Measurements from ENCODE around the gene CNIH1.

Gene CNIH1

GRCh38 chr14:54474232-54474793 is 33.1 kb upstream of the CNIH1 start:
- Histone ChIP-seq H3K4me1 (ENCODE audit: control insufficient read depth, low read length) (0 out of 2 replicates have a peak, but pooled peaks cover 5% of the 10 kb centered on the region), H3K27ac (ENCODE audit: low read depth, low read length) (no peak overlapping the region), H3K36me3 (ENCODE audit: control insufficient read depth, low read length) (peaks cover 46% of the 10 kb centered on the region), H4K20me1 (ENCODE audit: control insufficient read depth, insufficient read depth, low read depth, low read length) (no peaks in the 10 kb centered on the region), H3K9me2 (replicated peaks; ENCODE audit: control insufficient read depth, low read length) (no peaks in the 10 kb centered on the region), H3K9me3 (ENCODE audit: control insufficient read depth, insufficient read depth, low read length) (no peaks in the 10 kb centered on the region), H3K4me3 (ENCODE audit: low read length) (no peak overlapping the region), H3K27me3 (ENCODE audit: control insufficient read depth, low read length) (no peaks in the 10 kb centered on the region), H3K79me2 (ENCODE audit: control insufficient read depth, low read length) (no peaks in the 10 kb centered on the region), H3K4me2 (ENCODE audit: low read length) (no peak overlapping the region), H3F3A (ENCODE audit: control insufficient read depth, insufficient read depth) (peaks cover 4% of the 10 kb centered on the region; the same call in 1 of the 2 replicates)
- TF ChIP-seq EZH2phosphoT487 (IDR thresholded peaks at IDR 0.05; ENCODE audit: borderline replicate concordance, low read length), result no peak

- Histone ChIP-seq H3K27ac (ENCODE audit: low read depth, low read length) (no peak overlapping the region), H3K4me1 (ENCODE audit: control insufficient read depth, low read length) (0 out of 2 replicates have a peak, but pooled peaks cover 5% of the 10 kb centered on the region), H4K20me1 (ENCODE audit: control insufficient read depth, insufficient read depth, low read depth, low read length) (no peaks in the 10 kb centered on the region), H3K9me2 (replicated peaks; ENCODE audit: control insufficient read depth, low read length) (no peaks in the 10 kb centered on the region), H3K79me2 (ENCODE audit: control insufficient read depth, low read length) (no peaks in the 10 kb centered on the region), H3F3A (ENCODE audit: control insufficient read depth, insufficient read depth) (0 out of 2 replicates have a peak, but pooled peaks cover 2% of the 10 kb centered on the region), H3K4me2 (ENCODE audit: low read length) (no peak overlapping the region), H3K36me3 (ENCODE audit: control insufficient read depth, low read length) (peaks cover 28% of the 10 kb centered on the region), H3K4me3 (ENCODE audit: low read length) (no peak overlapping the region), H3K9me3 (ENCODE audit: control insufficient read depth, insufficient read depth, low read length) (peaks cover 5% of the 10 kb centered on the region), H3K27me3 (ENCODE audit: control insufficient read depth, low read length) (no peaks in the 10 kb centered on the region)
- no peak for TF ChIP-seq CTCF (IDR thresholded peaks at IDR 0.05; ENCODE audit: low read depth, low read length, poor library complexity, severe bottlenecking)
- no peak for TF ChIP-seq EZH2phosphoT487 (IDR thresholded peaks at IDR 0.05; ENCODE audit: borderline replicate concordance, low read length)
These were observed 31.1 kb upstream of the CNIH1 start for GRCh38 chr14:54472315-54472714.

GRCh38 chr14:54471641-54472040 is 30.5 kb upstream of the CNIH1 start:
- Histone ChIP-seq H3K27ac (ENCODE audit: low read depth, low read length) (no peak overlapping the region), H4K20me1 (ENCODE audit: control insufficient read depth, insufficient read depth, low read depth, low read length) (no peaks in the 10 kb centered on the region), H3K79me2 (ENCODE audit: control insufficient read depth, low read length) (no peaks in the 10 kb centered on the region), H3K27me3 (ENCODE audit: control insufficient read depth, low read length) (no peaks in the 10 kb centered on the region), H3F3A (ENCODE audit: control insufficient read depth, insufficient read depth) (0 out of 2 replicates have a peak, but pooled peaks cover 2% of the 10 kb centered on the region), H3K4me1 (ENCODE audit: control insufficient read depth, low read length) (0 out of 2 replicates have a peak, but pooled peaks cover 3% of the 10 kb centered on the region), H3K4me2 (ENCODE audit: low read length) (no peak overlapping the region), H3K36me3 (ENCODE audit: control insufficient read depth, low read length) (peaks cover 21% of the 10 kb centered on the region), H3K9me2 (replicated peaks; ENCODE audit: control insufficient read depth, low read length) (no peaks in the 10 kb centered on the region), H3K9me3 (ENCODE audit: control insufficient read depth, insufficient read depth, low read length) (peaks cover 11% of the 10 kb centered on the region), H3K4me3 (ENCODE audit: low read length) (no peak overlapping the region)
- no peak for TF ChIP-seq EZH2phosphoT487 (IDR thresholded peaks at IDR 0.05; ENCODE audit: borderline replicate concordance, low read length)
- TF ChIP-seq CTCF (IDR thresholded peaks at IDR 0.05; ENCODE audit: low read depth, low read length, poor library complexity, severe bottlenecking), result no peak

GRCh38 chr14:54470701-54471100 is 29.5 kb upstream of the CNIH1 start:
- H3K4me3 ChIP-seq (ENCODE audit: low read length), result no peak overlapping the region
- no peaks in the 10 kb centered on the region for H3K27me3 ChIP-seq (ENCODE audit: control insufficient read depth, low read length)
- H3K79me2 ChIP-seq (ENCODE audit: control insufficient read depth, low read length), result no peaks in the 10 kb centered on the region
- peaks cover 11% of the 10 kb centered on the region for H3K9me3 ChIP-seq (ENCODE audit: control insufficient read depth, insufficient read depth, low read length)
- TF ChIP-seq CTCF (IDR thresholded peaks at IDR 0.05; ENCODE audit: low read depth, low read length, poor library complexity, severe bottlenecking), result no peak
- H4K20me1 ChIP-seq (ENCODE audit: control insufficient read depth, insufficient read depth, low read depth, low read length), result no peaks in the 10 kb centered on the region
- H3K9me2 ChIP-seq (replicated peaks; ENCODE audit: control insufficient read depth, low read length), result no peaks in the 10 kb centered on the region
- no peak overlapping the region for H3K27ac ChIP-seq (ENCODE audit: low read depth, low read length)
- H3K4me1 ChIP-seq (ENCODE audit: control insufficient read depth, low read length), result no peaks in the 10 kb centered on the region
- no peak overlapping the region for H3K4me2 ChIP-seq (ENCODE audit: low read length)
- 0 out of 2 replicates have a peak, but pooled peaks cover 2% of the 10 kb centered on the region for H3F3A ChIP-seq (ENCODE audit: control insufficient read depth, insufficient read depth)
- H3K36me3 ChIP-seq (ENCODE audit: control insufficient read depth, low read length), result peaks cover 12% of the 10 kb centered on the region

Measured in DOHH2 (cell line).